Medulla oblongata (tissue), 1 donor: Measurements from ENCODE around the gene NTN1.
"Not testable (repeated sequence)": the region's sequence is repeated elsewhere in the genome, so short reads cannot be mapped to it uniquely, and the experiment has no call there.

Source experiments
- DNase-seq: peaks from one replicate; pipeline ENCODE4 v3.0.0-alpha.2; 2015; ENCODE audit errors: extremely low spot score

Gene NTN1

DNA sequence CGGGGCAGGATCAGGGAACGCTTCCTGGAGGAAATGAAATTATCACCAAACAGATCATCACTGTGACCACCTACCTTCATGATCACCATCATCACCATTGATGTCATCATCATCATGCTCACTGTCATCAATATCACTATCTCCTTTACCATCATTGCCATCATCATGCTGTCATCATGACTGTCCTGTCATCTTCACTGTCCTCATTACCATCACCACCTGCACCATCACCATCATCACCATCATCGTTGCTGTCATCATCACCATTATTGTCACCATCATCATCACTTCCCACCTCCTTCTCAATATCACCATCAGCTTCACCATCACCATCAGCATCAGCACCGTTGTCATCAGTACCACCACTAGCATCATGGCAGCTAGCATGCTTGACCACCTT, 65.3 kb downstream of the NTN1 start:
- DNase-seq, result no peak

DNA sequence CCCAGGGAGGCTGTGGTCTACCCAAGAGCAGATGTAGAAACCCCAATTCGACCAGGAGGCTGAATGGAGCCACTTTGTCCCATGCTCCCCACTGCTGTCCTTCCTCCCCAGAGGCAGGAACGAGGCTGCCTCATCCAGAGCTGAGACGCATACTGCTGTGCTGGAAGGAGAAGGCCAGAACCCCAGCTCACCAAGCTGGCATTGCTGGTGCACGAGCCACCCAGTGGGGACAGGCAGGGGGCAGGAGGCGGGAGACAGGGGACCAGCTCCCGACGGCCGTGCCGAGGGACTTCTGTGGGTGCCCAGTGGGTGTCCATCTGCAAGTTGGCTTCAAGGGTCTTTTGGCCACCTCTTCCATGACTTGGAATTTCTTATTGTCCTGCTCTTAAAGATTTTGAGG, 66.6 kb downstream of the NTN1 start:
- DNase-seq, result no peak

- DNase-seq, result peak; percentile 82
Observed at GRCh38 chr17:9090641-9091096, 69.4 kb downstream of the NTN1 start.

- no peak for DNase-seq
Observed at GRCh38 chr17:9094193-9094592, 72.9 kb downstream of the NTN1 start.

- no peak for DNase-seq
Observed at GRCh38 chr17:9095390-9095789, 74.1 kb downstream of the NTN1 start.

DNA sequence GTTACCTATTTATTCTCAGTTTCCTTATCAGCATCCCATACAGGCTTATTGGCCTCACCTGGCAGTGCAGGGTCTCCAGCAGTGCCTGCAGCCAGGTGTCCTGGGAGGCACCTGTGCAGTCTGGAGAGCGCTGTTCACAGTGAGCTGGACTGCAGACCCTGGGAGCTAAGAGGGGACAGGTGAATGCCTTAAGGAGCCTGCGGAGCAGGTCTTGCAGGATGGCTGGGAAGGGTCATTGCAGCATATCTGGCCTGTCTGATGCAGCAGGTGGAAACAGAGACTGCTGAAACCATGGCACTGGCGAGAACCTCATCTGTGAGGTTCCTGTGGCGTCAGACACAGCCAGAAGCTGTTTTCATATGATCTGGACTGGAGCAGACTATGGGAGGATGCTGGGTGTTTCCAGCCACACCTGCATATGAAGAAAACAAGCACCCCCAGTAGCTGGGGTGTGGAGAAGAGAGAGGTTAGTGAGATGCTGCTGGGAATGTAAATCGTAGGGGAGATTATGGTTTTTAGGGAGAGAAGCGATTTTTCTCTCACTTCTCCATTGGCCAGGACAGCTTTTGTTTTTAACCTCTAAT, 77.0 kb downstream of the NTN1 start:
- DNase-seq, result no peak

GRCh38 chr17:9101356-9101755, 80.0 kb downstream of the NTN1 start:
- DNase-seq, result no peak

DNA sequence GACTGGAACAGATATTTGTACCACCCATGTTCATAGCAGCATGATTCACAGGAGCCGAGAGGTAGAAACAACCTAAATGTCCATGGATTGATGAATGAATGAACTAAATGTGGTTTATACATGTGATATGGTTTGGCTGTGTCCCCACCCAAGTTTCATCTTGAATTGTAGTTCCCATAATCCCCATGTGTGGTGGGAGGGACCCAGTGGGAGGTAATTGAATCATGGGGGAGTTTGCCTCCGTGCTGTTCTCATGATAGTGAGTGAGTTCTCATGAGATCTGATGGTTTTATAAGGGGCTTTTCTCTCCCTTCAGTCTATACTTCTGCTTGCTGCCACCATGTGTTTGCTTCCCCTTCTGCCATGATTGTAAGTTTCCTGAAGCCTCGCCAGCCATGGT, 81.9 kb downstream of the NTN1 start:
- DNase-seq, result not testable (repeated sequence)

DNA sequence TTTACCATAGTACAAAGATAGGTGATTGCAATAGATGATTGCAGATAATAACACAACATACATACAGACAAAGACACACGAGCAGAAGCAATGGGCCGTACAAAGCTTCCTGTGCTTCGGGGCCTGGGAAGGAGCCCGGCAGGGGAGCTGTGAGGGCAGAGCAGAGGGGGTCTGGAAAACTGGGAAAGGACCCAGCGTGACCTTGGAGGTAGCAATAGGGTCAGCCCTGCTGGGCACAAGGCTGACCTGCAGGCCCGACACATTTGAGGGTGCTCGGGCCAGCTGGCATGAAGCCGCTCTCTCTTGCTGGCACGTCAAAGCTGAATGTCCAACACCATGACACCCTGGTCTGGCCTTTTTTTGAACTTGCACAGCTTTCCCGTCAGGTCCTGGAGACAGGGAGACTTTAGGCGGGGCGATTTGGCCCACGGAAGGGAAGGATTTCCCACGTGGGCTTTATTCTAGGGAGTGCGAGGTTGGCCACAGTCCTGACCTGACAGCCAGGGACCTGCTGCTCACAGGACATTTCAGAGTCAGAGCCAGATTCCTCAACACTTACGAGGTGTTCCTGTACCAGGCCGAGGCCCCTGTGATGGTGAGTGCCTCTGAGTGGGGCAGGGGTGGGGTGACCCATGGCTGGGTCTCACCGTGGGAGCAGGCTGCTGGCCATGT, 83.2 kb downstream of the NTN1 start:
- peak; percentile 8 for DNase-seq

DNA sequence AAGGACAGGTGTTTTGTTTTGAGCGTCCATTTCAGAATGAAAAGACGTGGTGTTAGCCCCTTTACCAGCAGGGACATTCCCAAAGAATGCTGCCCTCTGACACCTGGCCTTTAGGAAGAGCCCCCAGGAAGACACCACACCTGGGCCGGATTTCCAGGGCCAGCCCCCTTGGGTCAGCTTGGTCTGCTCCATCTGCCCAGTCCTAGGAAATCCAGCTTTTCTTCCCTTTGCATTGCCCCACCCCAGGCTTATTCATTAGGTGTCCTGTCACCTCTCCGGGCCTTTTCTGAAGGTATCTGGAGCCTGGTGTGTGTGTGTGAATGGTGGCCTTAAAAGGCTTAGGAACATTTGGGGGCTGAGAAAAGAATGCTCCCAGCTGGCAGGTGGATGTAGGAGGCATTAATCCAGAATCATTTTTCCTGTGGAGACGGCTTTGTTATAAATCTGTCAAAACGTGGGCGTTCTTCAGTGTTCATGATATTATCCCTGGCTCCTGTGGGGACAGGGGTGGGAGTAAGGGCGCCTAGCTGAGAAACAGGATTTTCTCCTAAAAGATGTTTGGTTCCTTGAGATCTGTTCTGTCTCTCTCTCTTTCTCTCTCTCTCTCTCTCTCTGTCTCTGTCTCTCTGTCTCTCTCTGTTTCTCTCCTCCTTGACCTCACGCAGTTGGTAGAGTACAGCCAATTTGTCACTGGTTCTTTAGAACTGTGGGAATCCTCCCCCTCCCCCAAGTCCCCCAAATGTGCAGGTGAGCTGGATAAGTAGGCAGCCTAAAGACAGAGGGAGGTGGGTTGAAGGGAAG, 84.0 kb downstream of the NTN1 start:
- DNase-seq, result no peak

DNA sequence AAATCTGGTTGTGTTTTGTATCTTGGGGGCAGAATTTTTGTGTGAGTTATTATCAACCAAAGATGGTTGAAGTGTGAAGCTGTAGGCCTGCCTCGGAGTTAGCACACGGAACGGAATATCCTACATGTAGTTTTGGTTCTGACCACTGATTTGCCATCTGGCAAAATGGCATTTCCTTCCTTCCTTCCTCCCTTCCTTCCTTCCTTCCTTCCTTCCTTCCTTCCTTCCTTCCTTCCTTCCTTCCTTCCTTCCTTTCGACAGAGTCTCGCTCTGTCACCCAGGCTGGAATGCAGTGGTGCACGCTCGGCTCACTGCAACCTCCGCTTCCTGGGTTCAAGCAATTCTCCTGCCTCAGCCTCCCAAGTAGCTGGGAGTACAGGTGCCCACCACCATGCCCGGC, 85.0 kb downstream of the NTN1 start:
- not testable (repeated sequence) for DNase-seq

- DNase-seq, result no peak
Observed at GRCh38 chr17:9107527-9107926, 86.2 kb downstream of the NTN1 start.

GRCh38 chr17:9108146-9108545, 86.8 kb downstream of the NTN1 start:
- no peak for DNase-seq

DNA sequence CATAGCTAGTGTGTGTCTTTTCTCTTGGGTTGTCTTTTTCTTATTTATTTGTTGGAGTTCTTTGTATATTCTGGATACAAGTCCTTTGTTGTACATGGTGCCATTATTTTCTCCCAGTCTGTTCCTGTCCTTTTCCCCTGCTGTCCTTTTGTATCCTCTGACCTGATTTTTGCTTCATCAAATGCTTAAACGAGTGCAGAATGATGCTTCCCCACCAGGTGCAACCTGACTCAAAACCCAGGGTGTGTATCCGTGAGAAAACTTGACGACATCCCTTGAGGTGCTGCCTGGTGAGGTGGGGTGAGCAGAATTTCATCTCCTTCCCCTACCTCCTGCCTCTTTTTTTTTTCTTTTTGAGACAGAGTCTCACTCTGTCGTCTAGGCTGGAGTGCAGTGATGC, 88.6 kb downstream of the NTN1 start:
- DNase-seq, result no peak

DNA sequence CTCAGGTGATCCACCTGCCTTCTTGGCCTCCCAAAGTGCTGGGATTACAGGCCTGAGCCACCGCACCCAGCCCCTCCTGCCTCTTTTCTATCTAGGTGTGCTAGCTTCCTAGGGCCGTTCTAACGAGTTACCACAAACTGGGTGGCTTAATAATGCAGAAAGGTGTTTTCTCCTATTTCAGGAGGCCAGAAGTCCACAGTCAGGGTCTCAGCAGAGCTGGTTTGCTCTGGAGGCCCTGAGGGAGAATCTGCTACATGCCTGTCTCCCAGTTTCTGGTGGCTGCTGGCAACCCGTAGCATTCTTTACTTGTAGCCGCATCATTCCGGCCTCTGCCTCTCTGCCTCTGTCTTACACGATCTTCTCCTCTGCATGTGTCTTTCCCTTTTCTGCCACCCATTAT, 89.2 kb downstream of the NTN1 start:
- no peak for DNase-seq

- DNase-seq, result peak; percentile 55
Observed at GRCh38 chr17:9115214-9116191, 94.2 kb downstream of the NTN1 start.

DNA sequence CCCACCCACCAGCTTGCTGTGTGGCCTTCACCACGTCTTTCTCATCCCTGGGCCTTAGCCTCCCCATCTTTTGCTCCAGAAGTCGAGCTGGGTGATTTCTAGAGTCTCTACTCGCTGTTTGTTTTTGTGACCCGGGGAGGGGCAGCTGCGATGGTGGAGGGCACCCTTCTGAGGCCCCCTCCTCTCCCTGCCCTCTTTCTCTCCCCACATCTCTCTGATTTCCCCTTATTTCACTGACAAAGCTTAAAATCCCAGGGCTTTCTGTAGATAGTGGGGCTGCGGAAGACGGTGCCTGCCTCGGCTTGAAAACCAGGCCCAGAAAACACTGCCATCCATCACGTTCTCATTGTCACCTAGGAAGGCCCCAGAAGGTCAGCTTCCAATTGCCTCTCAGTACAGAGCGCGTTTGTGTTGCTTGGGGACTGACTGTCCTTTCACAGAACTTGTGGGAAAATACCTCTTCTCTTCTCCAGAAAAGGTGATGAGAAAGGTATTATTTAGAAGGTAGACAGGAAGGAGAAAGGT, 95.1 kb downstream of the NTN1 start:
- no peak for DNase-seq

- no peak for DNase-seq
Observed at GRCh38 chr17:9116861-9117568, 95.7 kb downstream of the NTN1 start.

GRCh38 chr17:9120471-9120870, 99.2 kb downstream of the NTN1 start:
- no peak for DNase-seq

DNA sequence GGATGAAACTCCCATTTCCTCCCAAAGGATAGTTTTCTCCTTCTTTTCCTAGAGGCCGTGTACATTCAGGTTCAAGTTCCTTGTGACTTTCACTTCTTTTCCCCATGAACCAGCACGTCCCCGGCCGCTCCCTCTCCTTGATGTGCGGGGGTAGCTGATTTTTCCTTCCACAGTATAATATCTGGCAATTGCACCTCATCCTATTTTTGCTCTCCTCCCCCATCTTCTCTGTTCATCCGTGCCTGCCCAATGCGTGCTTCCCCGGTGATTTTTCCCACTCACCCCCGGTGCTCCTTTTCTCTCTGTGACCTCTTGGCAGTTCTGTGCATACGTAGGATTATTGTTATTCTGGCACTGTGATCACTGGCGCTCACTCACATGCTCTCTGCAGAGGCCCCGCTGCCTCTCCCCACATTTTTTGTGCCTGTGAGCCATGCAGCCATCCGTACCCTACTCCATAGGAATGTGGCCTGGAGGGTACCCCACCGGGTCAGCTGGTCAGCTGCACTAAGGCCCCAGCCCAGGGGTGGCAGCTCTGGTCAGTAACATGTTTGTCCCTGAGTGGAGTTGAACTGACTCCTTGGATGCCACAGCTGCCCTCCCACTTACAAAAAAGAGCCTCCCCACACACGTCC, 100.0 kb downstream of the NTN1 start:
- DNase-seq, result no peak
